HG03342 (cell line): ENCODE data around the gene CLN6.

ENCODE experiments used
- ATAC-seq: cut with Tn5 transposase; IDR thresholded peaks from one replicate; pipeline ENCODE4 v1.9.1; 2021; ENCODE audit warnings: mild to moderate bottlenecking, moderate library complexity; ENCODE audit not compliant: unreplicated experiment

The CLN6 gene

GRCh38 chr15:68229386-68230156, at the start of gene CLN6:
Gene CLN6, minus strand, starts transcription at chr15:68229728. Its CDS starts 144 bp downstream, at chr15:68229584.
- ATAC-seq: peak; percentile 69

- no peak for ATAC-seq
Measured at GRCh38 chr15:68278595-68279405, 49.3 kb upstream of the CLN6 start.

- no peak for ATAC-seq
Measured at GRCh38 chr15:68278345-68278594, 48.7 kb upstream of the CLN6 start.

- peak; percentile 78 for ATAC-seq
Measured at GRCh38 chr15:68277603-68278344, 48.2 kb upstream of the CLN6 start, which contains the start of gene FEM1B. Gene FEM1B, plus strand, starts transcription at chr15:68277745. Its CDS starts 673 bp downstream, at chr15:68278418.

- no peak for ATAC-seq
Measured at GRCh38 chr15:68277131-68277602, 47.6 kb upstream of the CLN6 start.

DNA sequence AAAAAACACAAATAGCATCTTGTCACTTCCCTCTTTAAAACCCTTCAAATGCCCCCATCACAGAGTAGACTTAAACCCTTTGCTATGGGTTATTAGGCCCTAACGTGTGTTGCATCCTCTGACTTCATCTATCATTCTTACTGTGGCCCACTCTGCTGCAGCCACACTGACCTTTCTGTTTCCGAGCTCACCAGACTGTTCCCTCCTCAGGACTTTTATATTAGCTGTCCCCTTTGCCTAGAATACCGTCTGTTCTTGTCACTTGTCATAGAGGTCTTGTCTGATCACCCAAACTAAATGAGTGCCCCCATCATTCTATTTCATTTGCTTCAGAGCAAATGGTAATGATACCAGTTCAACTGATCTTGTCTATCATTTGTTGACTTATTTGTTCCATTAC, 47.1 kb upstream of the CLN6 start:
- no peak for ATAC-seq

GRCh38 chr15:68275165-68275746, 45.7 kb upstream of the CLN6 start:
- no peak for ATAC-seq

DNA sequence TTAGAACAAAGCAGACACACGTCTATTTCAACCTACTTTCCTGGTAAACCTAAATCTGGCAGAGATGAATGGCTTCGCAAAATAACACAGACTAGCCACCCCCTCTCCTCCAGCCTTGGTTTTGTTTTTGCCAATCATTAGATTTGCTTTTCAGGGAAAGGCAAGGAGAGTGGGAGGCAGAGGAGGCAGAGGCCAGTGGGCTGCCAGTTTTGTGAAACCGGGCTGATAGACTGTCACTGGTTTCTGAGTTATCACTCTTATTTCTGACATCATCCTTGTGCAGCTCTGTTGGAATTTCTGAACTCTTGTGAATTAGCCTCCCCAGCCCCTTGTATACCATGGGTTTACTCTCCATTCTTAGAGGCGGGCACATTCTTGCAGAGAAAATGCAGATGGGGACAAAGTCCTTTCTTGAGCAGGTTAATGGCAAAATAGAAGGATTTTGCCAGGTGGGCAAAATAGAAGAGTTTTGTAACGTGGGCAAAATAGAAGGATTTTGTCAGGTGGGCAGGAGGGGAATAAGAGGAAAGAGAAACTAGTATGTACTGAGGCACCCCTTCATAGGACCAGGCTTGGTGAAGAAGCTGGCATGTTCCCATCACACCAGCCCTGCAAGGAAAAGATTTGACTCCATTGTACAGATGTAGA, 44.8 kb upstream of the CLN6 start:
- ATAC-seq: no peak

DNA sequence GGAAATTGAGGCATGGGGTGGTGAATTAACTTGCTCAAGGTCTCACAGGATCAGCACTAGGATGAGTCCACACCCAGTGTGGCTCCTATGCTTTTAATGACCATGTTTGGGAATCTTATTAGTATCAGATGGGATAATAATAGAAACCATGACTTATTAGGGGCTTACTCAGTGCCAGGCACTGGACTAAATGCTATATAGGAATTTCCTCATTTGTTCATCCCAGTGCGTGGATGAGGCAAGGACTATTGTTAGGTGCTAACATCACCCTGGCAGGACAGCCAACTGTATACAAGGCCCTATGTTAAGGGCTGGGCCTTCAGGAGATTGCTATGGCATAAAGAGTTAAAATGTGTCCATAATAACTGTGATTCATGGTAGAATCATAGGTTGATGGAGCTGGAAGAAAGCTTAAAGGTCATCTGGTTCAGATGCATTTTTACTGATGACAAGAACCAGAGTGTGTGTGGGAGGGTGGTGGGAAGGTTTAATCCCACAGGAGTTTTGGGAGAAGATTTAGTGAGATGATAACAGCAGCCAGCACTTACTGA, 43.3 kb upstream of the CLN6 start:
- ATAC-seq: no peak

GRCh38 chr15:68271854-68272471, 42.4 kb upstream of the CLN6 start:
- ATAC-seq: no peak

- ATAC-seq: no peak
Measured at GRCh38 chr15:68268405-68268804, 38.9 kb upstream of the CLN6 start.

DNA sequence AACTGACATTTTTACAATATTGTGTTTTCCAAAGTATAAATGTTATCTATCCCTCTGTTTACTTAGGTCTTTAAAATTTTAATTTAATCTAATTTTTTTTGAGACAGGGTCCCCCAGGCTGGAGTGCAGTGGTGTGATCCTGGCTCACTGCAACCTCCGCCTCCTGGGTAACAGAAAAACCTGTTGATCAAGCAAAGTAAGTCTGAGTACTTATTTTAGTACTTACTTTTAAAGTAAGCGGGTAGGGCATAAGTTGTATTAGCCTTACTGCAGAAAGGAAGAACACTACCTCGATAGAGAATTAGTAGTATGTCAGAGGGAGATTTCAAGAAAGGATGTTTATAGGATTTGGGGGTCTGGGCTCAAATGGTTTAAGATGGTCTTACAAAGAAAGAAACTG, 36.1 kb upstream of the CLN6 start:
- ATAC-seq: no peak

GRCh38 chr15:68265081-68265480, 35.6 kb upstream of the CLN6 start:
- ATAC-seq: no peak

DNA sequence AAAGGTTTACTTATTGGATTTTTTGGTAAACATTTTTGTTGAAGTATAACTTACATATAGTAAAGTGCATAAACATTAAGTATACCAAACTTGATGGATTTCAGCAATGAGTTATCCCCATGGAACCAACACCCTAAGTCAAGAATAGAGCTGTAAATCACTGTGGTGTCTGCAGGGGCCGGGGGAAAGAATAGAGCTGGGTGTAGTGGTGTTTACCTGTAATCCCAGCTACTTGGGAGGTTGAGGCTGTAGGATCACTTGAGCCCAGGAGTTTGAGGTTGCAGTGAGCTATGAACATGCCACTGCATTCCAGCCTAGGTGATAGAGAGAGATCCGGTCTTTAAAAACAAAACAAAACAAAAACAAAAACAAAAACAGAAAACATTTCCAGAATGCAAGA, 34.8 kb upstream of the CLN6 start:
- no peak for ATAC-seq

DNA sequence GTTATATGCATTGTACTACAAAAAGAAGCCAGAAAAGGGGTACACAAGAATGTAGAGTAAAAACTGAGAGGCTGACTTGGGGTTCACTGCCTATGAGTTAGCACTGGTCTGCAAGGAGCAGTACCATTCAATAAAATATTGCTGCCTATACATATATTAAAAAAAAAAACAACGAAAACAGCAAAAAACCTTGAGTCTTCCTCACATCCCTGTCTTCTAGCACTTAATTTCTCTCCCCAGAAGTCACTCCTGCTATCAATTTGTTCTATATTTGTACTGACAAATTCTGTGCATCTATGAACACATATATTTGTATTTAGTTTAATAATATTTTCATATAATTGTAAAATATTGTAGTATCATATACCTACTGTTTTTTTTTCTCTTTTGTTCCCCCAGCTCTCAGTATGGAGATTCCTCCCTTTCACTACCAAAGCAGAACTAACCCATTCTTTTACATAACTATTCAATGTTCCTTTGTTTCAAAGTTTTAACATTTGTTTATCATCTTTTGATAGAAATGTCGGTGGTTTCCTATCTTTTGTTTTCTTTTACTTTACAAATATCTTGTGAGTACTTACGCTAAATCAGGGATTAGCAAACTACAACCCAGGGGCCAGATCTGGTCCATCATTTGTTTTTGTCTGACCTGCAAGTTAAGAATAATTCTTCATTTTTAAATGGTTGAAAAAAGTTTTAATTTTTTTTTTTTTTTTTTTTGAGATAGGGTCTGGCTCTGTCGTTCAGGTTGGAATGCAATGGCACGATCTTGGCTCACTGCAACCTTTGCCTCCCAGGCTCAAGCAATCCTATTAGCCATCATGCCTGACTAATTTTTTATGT, 33.2 kb upstream of the CLN6 start:
- no peak for ATAC-seq

DNA sequence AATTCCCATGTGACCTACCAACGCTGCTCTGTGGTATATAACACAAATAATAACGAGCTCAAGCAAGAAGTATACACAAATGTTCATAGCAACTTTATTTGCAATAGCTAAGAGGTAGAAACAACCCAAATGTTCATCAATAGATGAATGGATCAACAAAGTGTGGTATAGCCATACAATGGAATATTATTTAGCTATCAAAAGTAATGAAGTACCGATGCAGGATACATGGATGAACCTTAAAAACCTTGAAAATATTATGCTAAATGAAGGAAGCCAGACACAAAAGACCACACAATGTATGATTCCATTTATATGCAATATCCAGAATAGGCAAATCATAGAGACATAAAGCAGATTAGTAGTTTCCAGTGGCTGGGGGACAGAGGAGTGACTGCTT, 32.5 kb upstream of the CLN6 start:
- ATAC-seq: no peak

DNA sequence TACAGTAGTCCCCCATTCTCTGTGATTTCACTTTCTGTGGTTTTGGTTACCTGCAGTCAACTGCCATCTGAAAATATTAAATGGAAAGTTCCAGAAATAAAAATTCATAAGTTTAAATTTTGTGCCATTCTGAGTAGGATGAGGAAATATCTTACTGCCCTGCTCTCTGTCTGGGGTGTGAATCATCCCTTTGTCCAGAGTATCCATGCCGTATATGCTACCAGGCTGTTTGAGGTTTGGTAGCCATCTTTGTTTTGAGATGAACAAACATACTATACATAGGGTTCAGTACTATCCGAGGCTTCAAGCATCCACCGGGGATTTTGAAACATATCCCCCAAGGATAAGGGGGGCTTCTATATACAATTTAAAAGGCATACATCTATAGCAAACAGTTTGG, 31.7 kb upstream of the CLN6 start:
- ATAC-seq: no peak

DNA sequence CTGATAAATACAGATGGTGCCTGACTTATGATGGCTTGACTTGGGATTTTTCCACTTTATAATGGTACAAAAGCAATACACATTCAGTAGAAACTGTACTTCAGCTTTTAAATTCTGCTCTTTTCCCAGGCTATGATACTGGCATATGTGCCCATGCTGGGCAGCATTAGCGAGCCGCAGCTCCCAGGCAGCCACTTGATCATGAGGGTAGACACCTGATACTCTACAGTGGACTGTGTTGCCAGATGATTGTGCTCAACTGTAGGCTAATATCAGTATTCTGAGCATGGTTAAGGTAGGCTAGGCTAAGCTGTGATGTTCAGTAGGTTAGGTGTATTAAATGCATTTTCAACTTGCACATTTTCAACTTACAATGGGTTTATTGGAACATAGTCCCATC, 30.4 kb upstream of the CLN6 start:
- no peak for ATAC-seq

DNA sequence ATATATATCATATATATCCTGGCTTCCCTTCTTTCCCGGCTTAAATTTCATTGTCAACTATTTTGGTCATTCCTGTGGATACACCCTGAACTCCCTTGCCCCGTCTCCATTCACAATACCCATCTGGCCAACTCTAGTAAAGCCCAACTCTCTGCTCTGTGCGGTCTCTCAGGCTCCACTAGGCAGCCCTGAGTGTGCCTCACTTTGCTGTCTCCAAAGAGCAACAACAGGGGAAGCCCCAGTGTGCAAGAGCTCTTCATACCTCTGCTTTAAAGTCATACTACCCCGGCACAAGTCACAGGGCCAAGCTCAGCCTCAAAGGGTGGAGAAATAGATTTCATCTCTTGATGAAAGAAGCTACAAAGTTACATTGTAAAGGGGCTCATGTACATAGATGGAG, 29.2 kb upstream of the CLN6 start:
- ATAC-seq: no peak
